ENCODE data around the gene C1orf210. TPM values are rescaled to one million over a fixed set of nuclear protein-coding genes. Genes with fewer than 3 reads are reported as not detected.

The C1orf210 gene
- total RNA-seq, 1 donor from 2014 or later = 2.2 TPM

- no peak for TF ChIP-seq CTCF (IDR thresholded peaks at IDR 0.05)
- TF ChIP-seq POLR2AphosphoS5 (IDR thresholded peaks at IDR 0.05; ENCODE audit: insufficient read depth in 1 of 2, low read depth in 1 of 2) = no peak
- no peak for TF ChIP-seq POLR2A (IDR thresholded peaks at IDR 0.05)
- Histone ChIP-seq H3K27ac (no peak overlapping the region), H3K4me1 (no peaks in the 10 kb centered on the region), H3K9me3 (no peaks in the 10 kb centered on the region), H3K4me3 (no peak overlapping the region), H3K27me3 (no peaks in the 10 kb centered on the region), H3K36me3 (no peaks in the 10 kb centered on the region)
- no peak for DNase-seq (ENCODE audit: extremely low spot score in 2 of 2)
- intact Hi-C loops (cut with DNase I) = no loop called here
Observed at GRCh38 chr1:43319766-43320165, 34.4 kb upstream of the C1orf210 start.

- Histone ChIP-seq H3K27me3 (no peaks in the 10 kb centered on the region), H3K27ac (no peak overlapping the region), H3K4me3 (no peak overlapping the region), H3K4me1 (no peaks in the 10 kb centered on the region), H3K9me3 (no peaks in the 10 kb centered on the region), H3K36me3 (no peaks in the 10 kb centered on the region)
- TF ChIP-seq POLR2A (IDR thresholded peaks at IDR 0.05) (no peak), CTCF (IDR thresholded peaks at IDR 0.05) (no peak), POLR2AphosphoS5 (IDR thresholded peaks at IDR 0.05; ENCODE audit: insufficient read depth in 1 of 2, low read depth in 1 of 2) (no peak)
- intact Hi-C loops (cut with DNase I) = no loop called here
- no peak for DNase-seq (ENCODE audit: extremely low spot score in 2 of 2)
Observed at GRCh38 chr1:43319288-43319687, 33.9 kb upstream of the C1orf210 start.

GRCh38 chr1:43318831-43319230 lies 33.5 kb upstream of the C1orf210 start:
- no peak overlapping the region for H3K27ac ChIP-seq
- H3K36me3 ChIP-seq = no peaks in the 10 kb centered on the region
- no peaks in the 10 kb centered on the region for H3K9me3 ChIP-seq
- TF ChIP-seq CTCF (IDR thresholded peaks at IDR 0.05) = no peak
- TF ChIP-seq POLR2AphosphoS5 (IDR thresholded peaks at IDR 0.05; ENCODE audit: insufficient read depth in 1 of 2, low read depth in 1 of 2) = no peak
- no peak for TF ChIP-seq POLR2A (IDR thresholded peaks at IDR 0.05)
- H3K4me3 ChIP-seq = no peak overlapping the region
- H3K27me3 ChIP-seq = no peaks in the 10 kb centered on the region
- no peaks in the 10 kb centered on the region for H3K4me1 ChIP-seq
- intact Hi-C loops (cut with DNase I) = no loop called here
- no peak for DNase-seq (ENCODE audit: extremely low spot score in 2 of 2)

- intact Hi-C loops (cut with DNase I) = no loop called here
- Histone ChIP-seq H3K4me3 (no peak overlapping the region), H3K27ac (no peak overlapping the region), H3K9me3 (no peaks in the 10 kb centered on the region), H3K27me3 (no peaks in the 10 kb centered on the region), H3K4me1 (no peaks in the 10 kb centered on the region), H3K36me3 (no peaks in the 10 kb centered on the region)
- TF ChIP-seq POLR2A (IDR thresholded peaks at IDR 0.05) = no peak
- no peak for TF ChIP-seq CTCF (IDR thresholded peaks at IDR 0.05)
- no peak for TF ChIP-seq POLR2AphosphoS5 (IDR thresholded peaks at IDR 0.05; ENCODE audit: insufficient read depth in 1 of 2, low read depth in 1 of 2)
- no peak for DNase-seq (ENCODE audit: extremely low spot score in 2 of 2)
Observed at GRCh38 chr1:43317817-43318471, 32.6 kb upstream of the C1orf210 start.

- Histone ChIP-seq H3K4me3 (no peak overlapping the region), H3K4me1 (no peaks in the 10 kb centered on the region), H3K27ac (no peak overlapping the region), H3K36me3 (no peaks in the 10 kb centered on the region), H3K27me3 (no peaks in the 10 kb centered on the region), H3K9me3 (no peaks in the 10 kb centered on the region)
- TF ChIP-seq CTCF (IDR thresholded peaks at IDR 0.05) (no peak), POLR2AphosphoS5 (IDR thresholded peaks at IDR 0.05; ENCODE audit: insufficient read depth in 1 of 2, low read depth in 1 of 2) (no peak)
- DNase-seq (ENCODE audit: extremely low spot score in 2 of 2) = no peak
- intact Hi-C loops (cut with DNase I) = no loop called here
Observed at GRCh38 chr1:43316738-43317520, 31.5 kb upstream of the C1orf210 start.
